Thyroid gland (tissue), 4 donors: ENCODE measurements around the gene TMEM132C. TPM values are rescaled to one million over a fixed set of nuclear protein-coding genes. Genes with fewer than 3 reads are reported as not detected.

Experiments
- DNase-seq, 2 donors: peaks; one replicate each; pipeline ENCODE4 v3.0.0-alpha.2; 2019
- H3K27ac ChIP-seq, 3 donors: fragments of 200-600 bp; sonication (generic); 1 replicate in 2 of 3; 2 replicates in 1 of 3; pipeline ENCODE4 v1.5.1; 2016 to 2019; ENCODE audit warnings: mild to moderate bottlenecking in 1 of 3, moderate library complexity in 1 of 3
- H3K27me3 ChIP-seq: fragments of 200-600 bp; sonication (generic); one replicate; pipeline ENCODE4 v1.5.1; 2019
- H3K36me3 ChIP-seq, 2 donors: fragments of 200-600 bp; sonication (generic); one replicate each; pipeline ENCODE4 v1.5.1; 2016 to 2019
- H3K4me1 ChIP-seq, 2 donors: fragments of 200-600 bp; sonication (generic); one replicate each; pipeline ENCODE4 v1.5.1; 2017 to 2019
- H3K4me3 ChIP-seq, 3 donors: fragments of 200-600 bp; sonication (generic); replicated peaks in 1 of 3; 1 replicate in 2 of 3; 2 replicates in 1 of 3; pipeline ENCODE4 v1.5.1; 2016; ENCODE audit warnings: mild to moderate bottlenecking in 1 of 3
- H3K9me3 ChIP-seq: fragments of 200-600 bp; sonication (generic); one replicate; pipeline ENCODE4 v1.5.1; 2017
- CTCF ChIP-seq, 6 experiments: fragments of 200-600 bp in 3 of 6; fragments of 450-650 bp in 3 of 6; sonication (generic) in 3 of 6; IDR thresholded peaks; one replicate each; pipeline ENCODE4 v1.5.1; 2016 to 2019; ENCODE audit warnings: antibody characterized with exemption in 6 of 6, mild to moderate bottlenecking in 2 of 6, inconsistent platforms in 1 of 6, moderate library complexity in 1 of 6
- POLR2A ChIP-seq, 2 donors: fragments of 450-650 bp; IDR thresholded peaks; one replicate each; pipeline ENCODE4 v1.6.1; 2017; ENCODE audit warnings: antibody characterized with exemption in 2 of 2, mild to moderate bottlenecking in 2 of 2, moderate library complexity in 1 of 2
- WGBS, 2 donors: methylation state at CpG; one replicate each; pipeline ENCODE4 v1.1.5; 2017; 5-methylcytosine and 5-hydroxymethylcytosine counted together
- intact Hi-C: fragments of 100-400 bp; cut with DNase I; formaldehyde crosslinking; loops from one replicate; pipeline ENCODE4 v1.15.1; 2023
- total RNA-seq, 4 donors: library from RNA; depleted of rRNA; stranded (reverse); fragments of >200 nt; gene quantifications; one replicate each; pipeline ENCODE4 v1.2.3, GENCODE V29; 2016

The TMEM132C gene
- total RNA-seq, 4 donors from 2014 or later: 0.27 to 2.5 (median 1.0) TPM

- Histone ChIP-seq H3K4me1 (no peaks in the 10 kb centered on the region), H3K27me3 (no peaks in the 10 kb centered on the region), H3K9me3 (no peaks in the 10 kb centered on the region), H3K4me3 (no peak overlapping the region), H3K36me3 (no peaks in the 10 kb centered on the region), H3K27ac (no peak overlapping the region)
- 65 to 70% methylated on average over 17 of the region's 17 CpGs for WGBS, 2 donors
- TF ChIP-seq CTCF (IDR thresholded peaks at IDR 0.05) (no peak), POLR2A (IDR thresholded peaks at IDR 0.05) (no peak)
- no peak for DNase-seq
- intact Hi-C loops: no loop called here
Measured at GRCh38 chr12:128652136-128652751, 385.3 kb downstream of the TMEM132C start.

GRCh38 chr12:128654468-128654867 is 387.5 kb downstream of the TMEM132C start:
- no peaks in the 10 kb centered on the region for H3K9me3 ChIP-seq
- H3K4me3 ChIP-seq: no peak overlapping the region
- no peaks in the 10 kb centered on the region for H3K27me3 ChIP-seq
- intact Hi-C loops: no loop called here
- no peaks in the 10 kb centered on the region for H3K4me1 ChIP-seq
- no peak overlapping the region for H3K27ac ChIP-seq
- WGBS, 2 donors: 60 to 81% methylated on average over 8 of the region's 8 CpGs
- DNase-seq: no peak
- H3K36me3 ChIP-seq: no peaks in the 10 kb centered on the region
- TF ChIP-seq POLR2A (IDR thresholded peaks at IDR 0.05) (no peak), CTCF (IDR thresholded peaks at IDR 0.05) (no peak)

- Histone ChIP-seq H3K36me3 (no peaks in the 10 kb centered on the region), H3K27ac (no peak overlapping the region), H3K4me1 (no peaks in the 10 kb centered on the region), H3K27me3 (no peaks in the 10 kb centered on the region), H3K9me3 (no peaks in the 10 kb centered on the region), H3K4me3 (no peak overlapping the region)
- TF ChIP-seq POLR2A (IDR thresholded peaks at IDR 0.05) (no peak), CTCF (IDR thresholded peaks at IDR 0.05) (no peak)
- 63 to 83% methylated on average over 3 of the region's 3 CpGs for WGBS, 2 donors
- DNase-seq: no peak
- intact Hi-C loops: no loop called here
Measured at GRCh38 chr12:128657378-128657777, 390.4 kb downstream of the TMEM132C start.

GRCh38 chr12:128660532-128661225 is 393.7 kb downstream of the TMEM132C start:
- H3K36me3 ChIP-seq: no peaks in the 10 kb centered on the region
- no peak for DNase-seq
- no peaks in the 10 kb centered on the region for H3K27me3 ChIP-seq
- intact Hi-C loops: no loop called here
- WGBS, 2 donors: 39 to 42% methylated on average over 7 of the region's 7 CpGs
- no peak overlapping the region for H3K4me3 ChIP-seq
- TF ChIP-seq POLR2A (IDR thresholded peaks at IDR 0.05) (no peak), CTCF (IDR thresholded peaks at IDR 0.05) (no peak)
- no peaks in the 10 kb centered on the region for H3K4me1 ChIP-seq
- H3K9me3 ChIP-seq: no peaks in the 10 kb centered on the region
- no peak overlapping the region for H3K27ac ChIP-seq

GRCh38 chr12:128661226-128661569 is 394.2 kb downstream of the TMEM132C start:
- WGBS, 2 donors: 58 to 79% methylated on average over 3 of the region's 3 CpGs
- Histone ChIP-seq H3K27ac (no peak overlapping the region), H3K9me3 (no peaks in the 10 kb centered on the region), H3K4me1 (no peaks in the 10 kb centered on the region), H3K4me3 (no peak overlapping the region), H3K36me3 (no peaks in the 10 kb centered on the region), H3K27me3 (no peaks in the 10 kb centered on the region)
- no peak for TF ChIP-seq POLR2A (IDR thresholded peaks at IDR 0.05)
- no peak for TF ChIP-seq CTCF (IDR thresholded peaks at IDR 0.05)
- intact Hi-C loops: no loop called here
- no peak for DNase-seq
